ENCODE measurements around the gene ZFP37. TPM values are rescaled to one million over a fixed set of nuclear protein-coding genes. Genes with fewer than 3 reads are reported as not detected.

ZFP37 gene
- total RNA-seq, 1 donor from 2014 or later: 2.0 TPM

GRCh38 chr9:112997236-112997941 is 59.1 kb downstream of the ZFP37 start:
- intact Hi-C loops (cut with DNase I): no loop called here

More at GRCh38 chr9:112997236-112997941, 59.1 kb downstream of the ZFP37 start:
- no peak for DNase-seq (ENCODE audit: low spot score)

Other genes with a start within 250 kb of the ZFP37 start
- 0.16 TPM for gene SLC46A2, start 165.8 kb downstream of the ZFP37 start, total RNA-seq
- 2.4 TPM for gene ZNF883, start 44.5 kb downstream of the ZFP37 start, total RNA-seq
- gene SLC31A2, start 94.3 kb upstream of the ZFP37 start, total RNA-seq: 4.7 TPM
- 17.9 TPM for gene FKBP15, start 164.6 kb upstream of the ZFP37 start, total RNA-seq
- 9.6 TPM for gene SLC31A1, start 164.8 kb upstream of the ZFP37 start, total RNA-seq
- 35.1 TPM for gene CDC26, start 218.8 kb upstream of the ZFP37 start, total RNA-seq
- 10.5 TPM for gene PRPF4, start 218.9 kb upstream of the ZFP37 start, total RNA-seq
- gene RNF183, start 246.7 kb upstream of the ZFP37 start, total RNA-seq: not detected